ENCODE results near the gene PLA2G4A.

PLA2G4A gene

DNA sequence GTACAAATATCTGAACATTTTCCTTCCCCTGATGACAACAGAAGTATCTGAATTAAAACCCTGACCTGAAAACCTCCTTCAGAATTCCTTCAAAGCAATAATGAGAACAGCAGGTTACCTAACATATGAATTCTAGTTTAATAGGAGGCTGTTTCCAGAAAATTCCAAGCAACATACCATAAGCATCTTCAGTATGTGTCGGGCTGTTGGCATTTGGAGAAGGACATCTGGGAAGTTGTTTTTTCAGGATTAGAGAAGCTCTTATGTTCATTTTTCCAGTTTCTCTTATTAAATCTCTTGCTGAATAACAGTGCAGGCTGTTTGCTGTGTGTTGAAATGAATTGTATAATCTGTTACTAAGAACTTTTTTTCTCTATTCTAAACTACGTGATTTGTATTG, 101.5 kb downstream of the PLA2G4A start:
- TF ChIP-seq POLR2A (IDR thresholded peaks at IDR 0.05; ENCODE audit: low read length) = no peak
- no peak for DNase-seq

DNA sequence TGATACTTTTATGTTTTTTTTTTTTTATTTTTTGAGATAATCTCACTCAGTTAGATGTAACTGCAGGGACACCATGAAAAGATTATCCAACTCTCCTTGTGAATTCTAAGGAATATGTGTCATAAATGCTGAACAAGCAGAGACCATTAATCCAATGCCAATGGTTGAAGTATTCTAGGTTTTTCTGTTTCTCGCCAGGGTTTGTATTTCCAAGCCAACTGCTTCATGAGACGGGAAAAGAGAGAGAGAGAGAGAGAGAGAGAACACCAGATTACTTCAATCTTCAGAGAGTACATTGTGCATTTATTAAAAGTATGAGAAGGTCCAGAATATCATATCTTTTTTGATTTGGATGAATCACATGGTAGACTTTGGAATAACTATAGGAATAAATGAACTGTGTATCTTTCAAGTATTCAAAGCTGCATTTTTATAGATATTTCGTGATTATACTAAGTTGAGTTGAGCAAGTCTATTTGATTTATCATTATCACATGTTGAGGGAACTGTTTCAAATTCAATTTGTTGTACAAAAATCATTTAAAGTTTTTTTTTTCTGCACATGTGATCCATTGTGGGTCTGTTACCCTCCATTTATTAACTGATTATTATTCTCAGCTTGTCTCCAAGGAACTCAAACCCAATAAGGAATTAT, 108.4 kb downstream of the PLA2G4A start:
- DNase-seq = no peak
- TF ChIP-seq POLR2A (IDR thresholded peaks at IDR 0.05; ENCODE audit: low read length) (no peak), GATA1 (IDR thresholded peaks at IDR 0.05; ENCODE audit: low read depth, low read length) (no peak)

DNA sequence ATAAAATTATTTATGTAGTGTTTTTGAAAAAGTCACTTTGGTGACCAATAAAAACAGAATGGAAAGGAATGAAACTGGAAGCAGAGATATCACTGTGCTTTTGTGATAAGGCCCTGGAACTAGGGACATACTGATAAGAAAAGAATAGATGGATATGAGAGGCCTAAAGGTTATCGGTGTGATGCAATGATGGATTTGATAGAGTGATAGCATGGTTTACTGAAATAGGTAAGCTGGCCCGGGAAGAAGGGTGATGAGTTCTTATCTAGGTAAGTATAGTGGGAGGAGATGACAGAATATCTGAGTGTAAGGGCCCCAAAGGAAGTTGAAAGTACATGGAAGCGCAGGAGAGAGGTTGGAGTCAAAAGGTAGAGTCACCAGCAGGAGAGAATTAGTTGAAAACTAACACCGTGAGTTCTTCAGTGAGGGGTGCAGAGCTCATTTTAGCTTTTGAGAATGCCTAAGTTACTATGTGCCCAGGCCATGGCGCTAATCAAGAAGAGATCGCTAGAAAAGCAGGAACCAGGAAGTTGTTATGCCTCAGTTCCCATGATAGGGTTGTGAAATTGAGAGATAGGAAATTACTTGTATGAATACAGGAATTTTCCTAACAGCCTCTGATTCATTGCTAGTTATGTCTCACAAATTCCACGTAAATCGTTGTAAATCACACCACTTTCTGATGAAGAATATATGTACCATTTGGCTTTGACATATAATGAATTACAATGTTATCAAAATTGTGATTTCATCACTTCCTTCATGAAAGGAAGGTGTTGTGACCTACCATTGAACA, 115.3 kb downstream of the PLA2G4A start:
- peak in 1 of 2 experiments; percentile 1 for DNase-seq
- TF ChIP-seq POLR2A (IDR thresholded peaks at IDR 0.05; ENCODE audit: low read length) (no peak), GATA1 (IDR thresholded peaks at IDR 0.05; ENCODE audit: low read depth, low read length) (no peak)

GRCh38 chr1:186945146-186945545, 116.4 kb downstream of the PLA2G4A start:
- no peak for DNase-seq
- TF ChIP-seq POLR2A (IDR thresholded peaks at IDR 0.05; ENCODE audit: low read length) (no peak), GATA1 (IDR thresholded peaks at IDR 0.05; ENCODE audit: low read depth, low read length) (no peak)

- TF ChIP-seq GATA1 (IDR thresholded peaks at IDR 0.05; ENCODE audit: low read depth, low read length) = no peak
- TF ChIP-seq POLR2A (IDR thresholded peaks at IDR 0.05; ENCODE audit: low read length) = no peak
- no peak for DNase-seq
These were observed 119.8 kb downstream of the PLA2G4A start for GRCh38 chr1:186948535-186948934.

DNA sequence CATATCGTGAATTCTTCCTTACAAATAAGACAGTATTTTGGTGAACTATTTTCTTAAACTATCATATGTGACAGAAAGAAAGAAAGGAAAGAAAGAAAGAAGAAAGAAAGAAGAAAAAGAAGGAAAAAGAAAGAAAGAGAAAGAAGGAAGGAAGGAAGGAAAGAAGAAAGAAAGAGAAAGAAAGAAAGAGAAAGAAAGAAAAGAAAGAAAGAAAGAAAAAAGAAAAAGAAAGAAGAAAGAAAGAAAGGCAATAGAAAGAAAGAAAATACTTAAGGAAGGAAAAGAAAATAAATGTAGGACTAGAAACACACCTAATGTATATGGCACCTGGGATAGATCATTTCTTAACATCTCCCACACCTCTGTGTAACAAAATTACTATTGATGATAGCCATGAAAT, 120.4 kb downstream of the PLA2G4A start:
- DNase-seq = no peak
- TF ChIP-seq GATA1 (IDR thresholded peaks at IDR 0.05; ENCODE audit: low read depth, low read length) (no peak), POLR2A (IDR thresholded peaks at IDR 0.05; ENCODE audit: low read length) (no peak)

- TF ChIP-seq GATA1 (IDR thresholded peaks at IDR 0.05; ENCODE audit: low read depth, low read length) = no peak
- TF ChIP-seq POLR2A (IDR thresholded peaks at IDR 0.05; ENCODE audit: low read length) = no peak
- DNase-seq = no peak
These were observed 121.8 kb downstream of the PLA2G4A start for GRCh38 chr1:186950547-186950946.

GRCh38 chr1:186953876-186954275, 125.1 kb downstream of the PLA2G4A start:
- no peak for DNase-seq
- TF ChIP-seq POLR2A (IDR thresholded peaks at IDR 0.05; ENCODE audit: low read length) = no peak
- TF ChIP-seq GATA1 (IDR thresholded peaks at IDR 0.05; ENCODE audit: low read depth, low read length) = no peak

GRCh38 chr1:186957314-186957713, 128.6 kb downstream of the PLA2G4A start:
- DNase-seq = no peak
- TF ChIP-seq GATA1 (IDR thresholded peaks at IDR 0.05; ENCODE audit: low read depth, low read length) (no peak), POLR2A (IDR thresholded peaks at IDR 0.05; ENCODE audit: low read length) (no peak)

DNA sequence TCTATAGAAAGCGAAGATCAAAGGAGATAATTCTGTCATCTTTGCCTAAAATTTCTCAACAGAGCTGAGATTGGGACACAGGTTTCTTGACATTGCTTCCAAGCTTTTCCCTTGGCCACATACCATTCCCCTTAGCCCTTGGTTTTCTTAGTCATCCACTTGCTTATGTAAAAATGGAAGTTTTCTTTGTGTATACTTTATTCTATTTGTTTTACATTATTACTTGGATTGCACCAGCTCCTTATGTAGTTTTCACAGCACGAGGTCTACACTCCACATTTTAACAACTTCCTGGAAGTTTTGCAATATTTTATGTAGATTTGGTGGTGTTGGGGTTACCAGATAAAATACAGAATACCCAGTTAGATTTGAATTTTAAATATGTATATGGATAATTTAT, 129.8 kb downstream of the PLA2G4A start:
- TF ChIP-seq GATA1 (IDR thresholded peaks at IDR 0.05; ENCODE audit: low read depth, low read length) = no peak
- TF ChIP-seq POLR2A (IDR thresholded peaks at IDR 0.05; ENCODE audit: low read length) = no peak
- DNase-seq = no peak

GRCh38 chr1:186960861-186961260, 132.1 kb downstream of the PLA2G4A start:
- TF ChIP-seq POLR2A (IDR thresholded peaks at IDR 0.05; ENCODE audit: low read length) = no peak
- TF ChIP-seq GATA1 (IDR thresholded peaks at IDR 0.05; ENCODE audit: low read depth, low read length) = no peak
- no peak for DNase-seq

GRCh38 chr1:186965847-186966246, 137.1 kb downstream of the PLA2G4A start:
- TF ChIP-seq POLR2A (IDR thresholded peaks at IDR 0.05; ENCODE audit: low read length) (no peak), GATA1 (IDR thresholded peaks at IDR 0.05; ENCODE audit: low read depth, low read length) (no peak)
- no peak for DNase-seq

- no peak for DNase-seq
- TF ChIP-seq POLR2A (IDR thresholded peaks at IDR 0.05; ENCODE audit: low read length) (no peak), GATA1 (IDR thresholded peaks at IDR 0.05; ENCODE audit: low read depth, low read length) (no peak)
These were observed 137.7 kb downstream of the PLA2G4A start for GRCh38 chr1:186966456-186966855.

GRCh38 chr1:186967656-186968394, 139.1 kb downstream of the PLA2G4A start:
- TF ChIP-seq GATA1 (IDR thresholded peaks at IDR 0.05; ENCODE audit: low read depth, low read length) = no peak
- TF ChIP-seq POLR2A (IDR thresholded peaks at IDR 0.05; ENCODE audit: low read length) = no peak
- no peak for DNase-seq

Data from erythroblast (primary cell).